Hematopoietic multipotent progenitor cell treated with erythropoietin and hydrocortisone succinate and interleukin-3 and kit ligand, for 4 days (in vitro differentiated cells): Measurements from ENCODE around the gene PHC1.

Source experiments
- DNase-seq: peaks from one replicate; pipeline ENCODE4 v3.0.0-alpha.2; 2015

PHC1 gene

DNA sequence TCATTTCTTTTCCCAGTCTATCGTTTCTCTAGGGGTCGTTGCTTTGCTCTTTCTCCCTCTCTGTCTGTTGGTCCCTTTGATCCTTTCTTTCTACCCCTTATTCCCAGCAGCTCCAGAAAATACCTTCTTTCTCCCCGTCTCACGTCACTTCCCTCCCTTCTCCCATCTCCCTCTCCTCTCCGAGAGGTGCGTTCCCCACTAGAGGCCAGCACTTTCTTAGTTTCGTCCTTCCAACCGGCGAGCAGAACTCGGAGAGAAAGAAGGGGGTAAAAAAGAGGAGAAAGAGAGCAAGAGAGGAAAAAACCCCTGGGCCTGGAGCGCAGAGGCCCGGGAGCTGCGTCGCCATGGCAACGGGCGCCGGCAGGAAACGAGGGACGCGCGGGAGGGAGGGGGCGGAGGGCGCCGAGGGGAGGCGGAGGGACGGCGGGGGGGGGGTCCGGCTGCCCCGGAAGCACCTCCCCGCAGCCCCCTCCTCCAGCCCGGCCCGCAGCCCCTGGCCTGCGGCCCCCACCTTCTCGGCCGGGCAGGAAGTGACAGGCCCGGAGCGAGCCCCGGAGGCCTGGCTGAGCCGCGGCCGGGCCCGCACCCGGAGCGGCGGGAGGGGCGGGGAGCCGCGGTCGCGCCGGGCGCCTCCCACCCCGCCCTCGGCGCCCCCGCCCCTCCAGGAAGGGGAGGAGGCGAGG is at the start of gene PHC1:
Gene PHC1, plus strand, starts transcription at position 477 of the 683 bp plus-strand sequence. CDS start 3,169 bp downstream, outside the sequence.
- peak; percentile 88 for DNase-seq

- no peak for DNase-seq
Measured at GRCh38 chr12:8866429-8866828, 47.9 kb upstream of the PHC1 start.

DNA sequence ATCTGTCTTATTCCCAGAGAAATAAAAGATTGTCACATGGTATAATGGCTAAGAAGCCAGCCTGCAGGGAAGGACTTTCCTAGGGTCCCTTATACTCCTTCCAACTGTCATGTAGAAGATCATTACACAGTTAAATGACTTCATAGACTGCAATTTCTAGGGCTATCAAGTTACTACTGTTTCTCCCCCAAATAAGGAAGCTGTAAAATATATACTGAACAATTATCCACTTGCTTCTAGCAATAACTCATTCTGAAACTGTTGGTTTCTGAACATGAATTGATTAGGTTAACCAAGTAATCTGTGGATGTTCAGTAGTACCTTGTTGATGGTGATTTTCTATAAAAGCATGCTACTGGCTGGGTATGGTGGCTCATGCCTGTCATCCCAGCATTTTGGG is 47.3 kb upstream of the PHC1 start:
- DNase-seq: no peak

DNA sequence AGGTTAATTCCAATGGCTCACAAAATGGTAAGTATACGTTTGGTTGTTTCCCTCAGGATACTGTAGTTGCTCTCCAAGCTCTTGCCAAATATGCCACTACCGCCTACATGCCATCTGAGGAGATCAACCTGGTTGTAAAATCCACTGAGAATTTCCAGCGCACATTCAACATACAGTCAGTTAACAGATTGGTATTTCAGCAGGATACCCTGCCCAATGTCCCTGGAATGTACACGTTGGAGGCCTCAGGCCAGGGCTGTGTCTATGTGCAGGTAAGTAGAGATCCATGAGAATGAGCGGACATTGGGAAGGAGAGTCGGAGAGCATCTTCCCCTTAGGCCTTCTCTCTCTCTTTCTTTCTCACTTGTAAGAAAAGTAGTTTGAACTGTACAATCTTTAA is 46.5 kb upstream of the PHC1 start:
- no peak for DNase-seq

GRCh38 chr12:8870586-8870985 is 43.7 kb upstream of the PHC1 start:
- DNase-seq: no peak

DNA sequence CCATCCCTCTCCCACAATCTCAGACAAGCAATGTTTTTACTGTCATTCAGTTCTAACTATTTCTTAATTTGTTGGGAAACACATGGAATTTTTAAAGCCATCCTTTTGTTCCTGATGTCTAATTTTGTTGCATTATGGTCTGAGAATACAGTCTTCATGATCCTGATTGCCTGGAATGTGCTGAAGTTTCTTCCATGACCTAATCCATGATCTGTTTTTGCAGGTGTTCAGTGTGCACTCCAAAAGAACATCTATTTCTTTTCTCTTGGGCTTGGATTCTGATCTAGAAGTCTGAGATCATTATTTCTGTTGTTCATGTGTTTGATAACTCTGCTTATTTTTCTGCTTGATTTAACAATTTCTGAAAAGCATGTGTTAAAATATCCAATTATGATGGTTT is 43.2 kb upstream of the PHC1 start:
- DNase-seq: no peak

GRCh38 chr12:8876887-8877286 is 37.4 kb upstream of the PHC1 start:
- no peak for DNase-seq

DNA sequence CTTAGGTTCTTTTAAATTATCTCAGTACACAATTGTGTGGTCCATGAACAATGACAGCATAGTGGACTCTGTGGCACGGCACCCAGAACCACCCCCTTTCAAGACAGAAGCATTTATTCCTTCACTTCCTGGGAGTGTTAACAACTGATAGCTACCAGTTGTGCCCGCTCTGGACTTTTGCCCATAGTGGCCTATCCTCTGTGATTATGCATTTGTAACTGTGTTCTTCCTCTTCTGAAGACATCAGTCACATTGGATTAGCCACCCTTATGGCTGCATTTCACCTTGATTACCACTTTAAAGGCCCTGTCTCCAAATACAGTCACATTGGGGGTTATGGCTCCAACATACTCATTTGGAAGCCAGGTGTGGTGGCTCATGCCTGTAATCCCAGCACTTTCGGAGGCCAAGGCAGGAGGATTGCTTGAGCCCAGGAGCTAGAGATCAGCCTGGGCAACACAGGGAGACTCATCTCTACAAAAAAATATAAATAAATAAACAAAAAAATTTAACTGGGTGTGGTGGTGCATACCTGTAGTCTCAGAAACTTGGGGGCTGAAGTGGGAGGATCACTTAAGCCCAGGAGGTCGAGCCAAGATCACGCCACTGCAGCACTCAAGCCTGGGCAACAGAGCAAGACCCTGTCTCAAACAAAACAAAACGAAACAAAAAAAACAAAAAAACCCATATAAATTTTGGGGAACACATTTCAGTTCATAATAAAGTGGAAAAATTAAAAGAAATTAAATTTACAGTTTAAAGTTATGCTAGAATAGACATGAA is 27.6 kb upstream of the PHC1 start:
- peak; percentile 92 for DNase-seq

- DNase-seq: peak; percentile 91
Measured at GRCh38 chr12:8887285-8887715, 27.0 kb upstream of the PHC1 start.

GRCh38 chr12:8890313-8891085 is 23.8 kb upstream of the PHC1 start:
- peak; percentile 84 for DNase-seq

GRCh38 chr12:8891976-8892375 is 22.3 kb upstream of the PHC1 start:
- no peak for DNase-seq

GRCh38 chr12:8894378-8894777 is 19.9 kb upstream of the PHC1 start:
- no peak for DNase-seq

GRCh38 chr12:8894986-8895385 is 19.3 kb upstream of the PHC1 start:
- DNase-seq: no peak

- DNase-seq: no peak
Measured at GRCh38 chr12:8897081-8897480, 17.2 kb upstream of the PHC1 start.

DNA sequence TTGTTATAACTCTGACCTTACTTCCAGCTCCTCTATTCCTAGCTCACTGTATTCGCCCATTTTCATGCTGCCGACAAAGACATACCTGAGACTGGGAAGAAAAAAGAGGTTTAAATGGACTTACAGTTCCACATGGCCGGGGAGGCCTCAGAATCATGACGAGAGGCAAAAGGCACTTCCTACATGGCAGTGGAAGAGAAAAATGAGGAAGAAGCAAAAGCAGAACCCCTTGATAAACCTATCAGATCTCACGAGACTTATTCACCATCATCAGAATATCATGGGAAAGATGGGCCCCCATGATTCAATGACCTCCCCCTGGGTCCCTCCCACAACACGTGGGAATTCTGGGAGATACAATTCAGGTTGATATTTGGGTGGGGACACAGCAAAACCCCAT is 14.5 kb upstream of the PHC1 start:
- peak; percentile 64 for DNase-seq

GRCh38 chr12:8902703-8903102 is 11.6 kb upstream of the PHC1 start:
- DNase-seq: peak; percentile 73

DNA sequence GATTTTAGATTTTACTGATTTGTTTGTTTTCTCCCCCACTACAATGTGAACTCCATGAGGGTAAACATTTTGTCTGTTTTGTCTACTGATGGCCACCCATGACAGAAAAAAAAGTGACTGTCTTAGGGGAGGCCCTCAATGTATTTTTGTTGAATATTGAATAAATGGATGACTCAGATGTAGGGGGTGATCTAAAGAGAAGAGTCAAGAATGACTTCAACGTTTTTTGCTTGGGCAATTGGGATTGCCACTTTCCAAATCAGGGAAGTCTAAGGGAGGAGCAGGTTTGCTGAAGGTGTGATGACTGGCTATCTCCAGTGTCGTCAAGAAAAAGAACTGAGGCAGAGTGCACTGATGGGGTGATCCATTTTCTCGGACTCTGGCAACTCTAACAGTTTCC is 10.7 kb upstream of the PHC1 start:
- no peak for DNase-seq

DNA sequence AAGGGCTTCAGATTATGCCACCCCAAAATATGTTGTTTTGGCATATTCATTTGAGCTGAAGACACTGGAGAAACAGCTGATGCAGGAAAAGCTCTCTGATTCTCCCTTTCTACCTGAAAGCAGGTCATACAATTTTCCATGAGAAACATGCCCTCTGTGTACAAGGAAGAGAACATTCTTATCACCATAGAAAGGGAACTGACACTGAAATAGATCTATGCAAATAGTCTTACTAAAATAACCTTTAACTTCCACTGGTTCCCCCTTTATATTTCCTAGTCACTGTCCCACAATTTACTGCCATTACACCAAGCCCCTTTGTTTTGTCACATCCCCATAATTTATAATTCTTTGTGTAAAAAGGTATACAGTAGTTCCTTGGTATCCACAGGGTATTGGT is 9.6 kb upstream of the PHC1 start:
- no peak for DNase-seq

DNA sequence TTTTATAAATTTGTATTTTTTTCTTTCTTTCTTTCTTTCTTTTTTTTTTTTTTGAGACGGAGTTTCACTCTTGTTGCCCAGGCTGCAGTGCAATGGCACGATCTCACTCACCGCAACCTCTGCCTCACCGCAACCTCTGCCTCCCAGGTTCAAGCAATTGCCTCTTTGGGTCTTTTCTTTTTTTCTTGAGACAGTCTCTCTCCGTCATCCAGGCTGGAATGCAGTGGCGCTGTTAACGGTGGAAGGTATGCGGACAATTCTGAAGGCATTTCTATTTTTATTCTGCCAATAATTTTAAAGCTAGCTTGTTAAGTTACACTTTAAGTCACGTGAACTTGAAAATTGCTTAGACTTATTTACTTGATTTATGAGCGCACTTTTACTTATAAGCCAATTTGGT is 8.8 kb upstream of the PHC1 start:
- no peak for DNase-seq

- peak; percentile 34 for DNase-seq
Measured at GRCh38 chr12:8906266-8907180, 7.8 kb upstream of the PHC1 start.

GRCh38 chr12:8907513-8907912 is 6.8 kb upstream of the PHC1 start:
- DNase-seq: no peak

DNA sequence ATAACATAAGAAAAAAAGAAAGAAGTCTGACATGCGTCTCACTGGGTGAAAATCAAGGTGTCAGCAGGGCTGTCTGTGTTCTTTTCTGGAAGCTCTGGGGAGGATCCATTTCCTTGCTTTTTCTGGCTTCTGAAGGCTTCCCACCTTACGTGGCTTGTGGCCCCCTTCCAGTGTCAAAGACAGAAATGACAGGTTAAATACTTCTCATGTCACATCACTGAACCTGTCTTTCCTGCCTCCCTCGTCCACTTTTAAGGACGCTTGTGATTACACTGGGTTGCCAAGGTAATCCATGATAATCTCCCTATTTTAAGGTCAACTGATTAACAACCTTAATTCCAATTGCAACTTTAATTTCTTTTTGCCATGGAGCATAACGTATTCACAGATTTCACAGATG is 4.6 kb upstream of the PHC1 start:
- no peak for DNase-seq
